GM18519 (cell line): Measurements from ENCODE around the gene CALHM4.

Experiments
- ATAC-seq: cut with Tn5 transposase; IDR thresholded peaks from one replicate; pipeline ENCODE4 v1.9.1; 2021; ENCODE audit warnings: mild to moderate bottlenecking, moderate library complexity; ENCODE audit not compliant: unreplicated experiment, low FRiP score

CALHM4 gene

DNA sequence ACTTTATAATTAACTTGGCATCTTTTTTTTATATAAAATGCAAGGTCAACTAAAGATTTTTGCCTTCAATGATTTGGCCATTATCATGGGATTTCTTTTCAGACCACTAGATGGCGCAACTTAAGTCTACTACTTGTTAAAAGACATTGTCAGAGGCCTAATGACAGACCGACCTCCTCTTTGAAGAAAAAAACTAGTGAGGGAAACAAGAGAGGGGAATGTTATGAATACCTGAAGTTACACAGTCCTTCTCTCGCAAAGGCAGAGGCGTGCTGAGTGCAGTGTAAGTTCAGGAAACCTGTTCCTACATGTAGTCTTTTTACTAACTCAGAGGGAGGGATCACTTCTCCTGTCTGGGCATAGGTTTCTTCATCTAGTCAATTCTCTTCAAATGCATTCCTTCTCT lies 17.3 kb upstream of the CALHM4 start:
- peak; percentile 59 for ATAC-seq

DNA sequence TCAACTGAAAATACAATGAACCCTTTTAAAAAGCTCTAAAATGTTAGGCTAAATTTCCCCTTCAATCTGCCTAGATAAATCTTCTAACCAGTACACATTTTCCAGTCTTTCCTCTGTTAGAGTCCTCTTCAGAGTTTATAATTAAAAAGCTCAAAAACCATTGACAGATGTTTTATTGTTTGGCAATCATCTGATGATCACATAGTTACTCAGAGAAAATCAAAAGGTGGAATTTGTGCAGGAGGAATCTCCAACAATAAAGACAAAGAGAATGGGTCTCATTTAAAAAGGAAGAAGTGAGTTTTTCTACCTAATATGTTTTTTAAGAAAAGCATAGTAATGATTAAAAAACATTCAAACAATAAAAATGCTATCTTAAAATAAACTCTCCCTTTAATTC lies 11.1 kb upstream of the CALHM4 start:
- no peak for ATAC-seq

- no peak for ATAC-seq
Measured at GRCh38 chr6:116543149-116543548, 10.4 kb upstream of the CALHM4 start.

DNA sequence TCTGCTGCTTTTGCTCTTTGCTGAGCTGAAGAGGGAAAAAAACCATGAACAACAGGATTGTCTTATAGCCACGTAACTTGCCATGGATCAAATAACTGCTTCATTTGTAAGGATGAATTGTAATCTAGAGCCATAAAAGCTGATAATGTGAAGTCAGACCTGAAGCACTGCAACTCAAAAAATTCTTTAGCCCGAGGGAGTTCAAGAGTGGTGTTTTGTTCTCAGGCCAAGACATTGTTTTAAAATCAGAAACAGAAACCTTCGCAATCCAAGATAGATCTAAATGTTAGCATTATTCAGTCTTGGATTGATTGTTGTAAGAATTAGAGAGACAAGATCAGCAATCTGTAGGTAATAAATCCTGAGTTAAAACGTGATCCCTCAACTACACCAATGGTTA lies 7.9 kb upstream of the CALHM4 start, which contains the start of gene TRAPPC3L:
Gene TRAPPC3L (minus strand): TSS at position 34 of the 400 bp plus-strand sequence. CDS start 170 bp downstream, outside the sequence.
- no peak for ATAC-seq

DNA sequence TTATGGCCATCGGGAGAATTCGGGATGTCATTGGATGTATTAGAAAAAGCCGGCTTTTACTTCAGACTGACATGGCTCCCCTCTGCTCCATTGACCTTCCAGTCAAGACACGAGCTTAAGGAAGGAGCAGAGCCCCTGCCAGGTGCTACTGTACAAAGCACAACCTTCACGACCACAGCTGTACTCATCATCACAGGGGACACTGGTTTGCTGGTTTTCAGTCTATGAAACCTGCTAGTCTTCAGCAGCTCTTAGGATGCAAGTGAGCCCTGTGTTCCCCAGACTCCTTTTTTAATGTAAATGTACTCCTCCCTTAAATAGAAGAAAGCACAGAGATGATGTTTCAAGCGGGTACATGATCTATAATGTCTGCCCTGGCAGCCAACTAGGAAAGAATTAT lies 6.2 kb upstream of the CALHM4 start:
- ATAC-seq: no peak

DNA sequence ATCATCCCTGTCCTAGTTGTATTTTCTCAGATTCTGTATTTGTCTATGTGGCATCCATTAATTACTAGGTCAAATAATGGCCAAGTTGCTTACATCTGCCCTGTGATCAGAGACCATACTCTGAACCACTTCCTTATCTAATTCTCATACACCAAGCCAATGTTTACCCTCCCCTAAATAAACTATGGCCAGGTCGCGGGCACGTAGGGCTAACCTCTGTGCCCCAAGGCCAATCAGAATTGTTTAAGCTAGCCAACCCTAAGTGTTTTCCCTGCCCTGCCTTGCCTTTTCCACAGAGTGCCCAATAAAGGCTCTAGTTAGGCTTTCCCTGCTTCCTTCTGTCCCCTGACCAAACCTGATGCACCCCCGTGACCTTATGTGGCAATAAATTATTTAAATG lies 2.8 kb upstream of the CALHM4 start:
- ATAC-seq: no peak

DNA sequence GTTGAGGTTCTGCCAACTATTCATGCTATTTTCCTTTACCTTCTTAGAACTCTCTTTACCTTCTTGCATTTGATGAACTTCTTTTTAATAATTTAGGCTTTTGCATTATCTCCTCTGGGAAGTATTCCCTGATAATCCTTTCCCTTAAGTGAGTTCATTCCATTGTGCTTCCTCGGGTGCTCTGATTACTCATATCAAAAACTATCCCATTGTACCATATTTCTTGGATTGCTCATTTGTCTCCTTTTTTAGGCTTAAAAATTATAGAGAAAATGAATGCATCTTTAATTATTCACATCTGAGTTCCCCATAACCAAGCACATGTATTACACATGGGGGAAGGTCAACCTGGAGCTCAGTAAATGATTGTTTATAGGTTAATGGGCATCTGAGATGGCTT lies 2.5 kb downstream of the CALHM4 start:
- ATAC-seq: no peak

GRCh38 chr6:116556814-116557415 lies 3.4 kb downstream of the CALHM4 start:
- no peak for ATAC-seq

- ATAC-seq: no peak
Measured at GRCh38 chr6:116557893-116558292, 4.3 kb downstream of the CALHM4 start.

DNA sequence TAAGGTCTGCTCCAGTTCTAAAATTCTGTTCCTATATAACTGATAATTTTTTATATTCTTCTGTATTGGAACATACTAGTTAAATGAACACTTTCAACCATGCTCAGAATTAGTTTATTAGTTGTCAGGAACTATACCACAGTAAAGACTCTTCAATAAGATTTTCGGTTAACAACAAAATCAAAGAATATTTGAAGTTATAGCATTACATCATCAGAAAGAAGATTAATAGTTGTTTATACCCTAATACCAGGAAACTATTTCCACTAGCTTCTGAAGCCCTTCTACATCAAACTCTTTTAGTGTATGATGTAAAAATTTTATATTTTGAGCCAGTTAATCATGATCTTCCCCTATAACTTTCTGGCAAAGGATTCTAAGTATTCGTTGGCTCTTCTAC lies 6.6 kb downstream of the CALHM4 start:
- ATAC-seq: no peak

GRCh38 chr6:116561377-116562018 lies 7.9 kb downstream of the CALHM4 start:
- ATAC-seq: peak; percentile 67

DNA sequence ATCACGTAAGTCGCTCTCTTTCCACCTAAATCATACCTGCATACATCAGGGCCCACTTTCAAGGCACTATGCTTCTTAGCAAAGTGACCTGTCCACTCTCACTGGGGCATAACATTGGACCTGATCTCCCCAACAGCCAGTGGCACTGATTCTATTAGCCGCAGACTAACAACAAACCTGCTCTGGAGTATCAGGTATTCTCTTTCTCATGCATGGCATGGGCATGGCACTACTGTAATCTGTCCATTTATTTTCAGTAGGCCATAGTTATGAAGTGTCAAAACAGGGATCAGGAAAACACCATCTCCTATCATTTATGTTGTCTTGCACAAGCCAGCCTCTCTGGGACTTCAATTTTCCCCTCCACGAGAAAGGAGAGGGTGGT lies 8.5 kb downstream of the CALHM4 start:
- no peak for ATAC-seq

GRCh38 chr6:116562614-116563013 lies 9.1 kb downstream of the CALHM4 start:
- ATAC-seq: no peak

DNA sequence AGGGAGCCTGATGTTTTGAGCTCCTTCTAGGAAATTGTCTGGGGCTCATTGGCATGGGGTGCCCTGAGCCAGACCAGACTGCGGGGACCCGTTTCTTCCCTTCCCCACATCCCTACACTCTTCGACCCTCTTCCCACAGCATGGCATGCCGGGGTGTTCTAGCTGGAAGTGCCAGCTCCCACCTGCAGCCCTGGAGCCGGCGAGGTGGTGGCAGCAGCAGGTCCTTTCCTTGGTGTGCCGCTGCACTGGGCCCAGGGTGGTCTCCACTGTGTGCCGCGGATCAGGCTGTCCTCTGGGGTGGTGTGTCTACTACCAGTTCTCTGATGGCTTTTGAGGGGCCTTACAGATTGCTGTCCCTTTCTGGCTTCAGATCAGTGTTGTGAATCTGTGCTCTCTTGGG lies 10.3 kb downstream of the CALHM4 start:
- ATAC-seq: no peak

DNA sequence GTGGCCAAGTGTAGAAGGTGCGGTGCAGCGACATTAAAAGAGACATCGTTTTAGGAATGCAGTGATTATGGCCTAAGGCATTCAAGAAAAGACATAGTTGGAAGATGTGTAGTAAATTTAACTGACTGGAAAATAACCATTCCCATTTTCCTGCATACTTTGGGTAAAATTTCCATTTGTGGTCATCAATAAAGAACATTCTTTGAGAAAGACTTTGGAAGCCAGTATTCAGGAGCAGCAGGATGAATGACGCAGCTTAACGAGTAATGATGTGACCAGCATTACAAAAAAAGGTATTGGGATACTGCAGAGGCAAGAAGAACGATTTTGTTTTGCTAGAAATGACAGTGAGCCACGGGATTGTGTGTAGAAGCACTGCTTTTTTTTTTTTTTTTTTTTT lies 10.8 kb downstream of the CALHM4 start:
- ATAC-seq: no peak

DNA sequence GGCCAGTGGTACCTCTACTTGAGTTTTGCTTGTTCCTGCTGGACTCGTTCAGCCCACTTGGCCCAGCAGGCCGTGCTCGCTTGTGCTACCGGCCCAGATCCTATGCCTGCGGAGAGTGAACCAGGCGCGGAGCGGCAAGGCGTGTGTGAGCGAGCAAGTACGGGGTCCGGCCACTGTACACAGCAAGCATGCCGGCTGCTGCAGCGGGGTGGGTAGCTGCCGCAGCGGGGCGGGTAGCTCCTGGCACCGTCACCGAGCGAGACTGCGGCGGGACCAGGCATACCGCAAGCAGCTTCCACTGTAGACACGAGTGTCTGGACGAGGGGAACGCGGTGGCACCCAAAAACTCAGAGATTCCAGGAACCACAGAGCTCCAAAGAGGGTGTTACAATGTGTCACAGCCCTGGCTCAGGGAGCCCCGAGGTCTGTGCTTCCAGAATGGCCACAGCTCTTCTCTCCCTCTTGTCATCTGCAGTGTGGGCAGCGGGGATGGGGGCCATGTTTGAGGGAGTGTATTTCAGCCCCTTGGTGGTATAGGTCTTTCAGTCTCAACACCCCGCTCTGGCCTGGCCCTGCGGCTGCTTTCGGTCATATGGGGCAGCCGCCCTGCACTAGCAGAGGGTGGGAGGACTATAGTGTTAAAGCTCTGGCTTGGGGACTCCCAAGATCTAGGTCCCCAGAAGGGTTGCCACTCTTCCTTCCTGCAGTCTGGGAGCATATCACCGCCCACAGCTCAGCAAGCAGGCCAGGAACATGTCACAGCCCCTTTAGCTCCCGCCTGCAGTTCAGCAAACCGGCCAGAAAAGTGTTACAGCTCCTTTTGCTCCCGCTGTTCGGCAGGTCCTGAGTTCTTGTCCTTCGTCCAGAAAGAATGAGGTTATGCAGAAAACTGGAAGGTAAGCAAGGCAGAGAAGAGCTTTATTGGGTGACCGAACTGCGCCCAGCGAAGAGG lies 11.6 kb downstream of the CALHM4 start:
- no peak for ATAC-seq

GRCh38 chr6:116568111-116568510 lies 14.6 kb downstream of the CALHM4 start:
- ATAC-seq: no peak

DNA sequence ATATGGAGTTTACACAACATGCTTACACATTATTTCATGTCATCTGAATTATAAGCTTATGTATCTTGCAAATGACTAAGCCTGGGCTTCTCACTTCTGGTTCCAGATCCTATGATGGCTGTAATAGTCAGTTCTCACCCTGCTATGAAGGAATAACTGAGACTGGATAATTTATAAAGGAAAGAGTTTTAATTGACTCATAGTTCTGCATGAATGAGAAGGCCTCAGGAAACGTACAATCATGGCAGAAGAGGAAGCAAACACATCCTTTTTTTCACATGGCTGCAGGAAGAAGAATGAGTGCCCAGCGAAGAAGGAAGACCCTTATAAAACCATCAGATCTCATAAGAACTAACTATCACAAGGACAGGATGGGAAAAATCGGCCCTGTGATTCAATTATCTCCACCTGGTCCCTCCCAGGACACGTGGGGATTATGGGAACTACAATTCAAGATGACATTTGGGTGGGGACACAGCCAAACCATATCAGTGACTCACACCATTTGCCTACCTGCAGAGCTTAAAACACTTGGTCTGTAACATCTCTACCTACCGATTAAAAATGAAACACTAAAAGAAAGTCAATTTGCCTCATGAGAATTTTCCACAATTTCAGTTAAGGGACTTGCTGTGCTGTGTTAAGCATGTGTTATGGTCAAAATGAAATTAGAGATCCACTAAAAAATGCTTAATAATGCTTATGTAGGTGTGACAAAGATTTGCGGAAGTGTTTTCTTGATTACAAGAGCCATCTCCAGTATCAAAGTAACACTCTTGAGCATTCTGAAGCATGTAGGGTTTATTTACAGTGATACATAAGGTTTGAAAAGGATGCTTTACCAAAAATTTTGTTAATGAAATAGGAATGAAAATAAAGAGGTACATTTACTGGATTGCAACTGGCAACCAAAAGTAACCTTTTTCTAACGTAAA lies 15.5 kb downstream of the CALHM4 start:
- ATAC-seq: no peak

- ATAC-seq: peak; percentile 93
Measured at GRCh38 chr6:116570856-116571682, 17.5 kb downstream of the CALHM4 start, which contains the start of gene RWDD1. Gene RWDD1, plus strand, starts transcription at chr6:116571504. Its CDS starts 79 bp downstream, at chr6:116571583.
